CD4-positive, alpha-beta T cell (primary cell): ENCODE results near the gene MILR1. TPM values are rescaled to one million over a fixed set of nuclear protein-coding genes. Genes with fewer than 3 reads are reported as not detected.
A peak's percentile ranks its signal among the peaks of the same experiment; 100 is the strongest.

Source experiments
- ATAC-seq: fragments of 200-7000 bp; cut with Tn5 transposase; one replicate; pipeline ENCODE4 v1.10.0; 2022; ENCODE audit warnings: mild to moderate bottlenecking; ENCODE audit not compliant: poor library complexity
- CTCF ChIA-PET: fragments of 350-600 bp; sonication (Branson Sonifier 250); formaldehyde crosslinking; loops from one replicate; lab custom pipeline; 2021; ENCODE audit warnings: antibody characterized with exemption, inconsistent platforms; lab: Charles Lee
- POLR2A ChIA-PET: fragments of 350-600 bp; sonication (Branson Sonifier 250); formaldehyde crosslinking; loops from one replicate; lab custom pipeline; 2021; ENCODE audit warnings: antibody characterized with exemption, inconsistent platforms; lab: Charles Lee
- DNase-seq, 14 experiments: peaks; one replicate each; pipeline ENCODE4 v3.0.0-alpha.2; 2013 to 2020; ENCODE audit warnings: mixed read lengths in 2 of 14
- H3K27ac ChIP-seq, 2 donors: one replicate each; pipeline versions ENCODE4 v1.5.1 to v1.7.0; 2013; ENCODE audit warnings: low read length in 2 of 2, low read depth in 1 of 2, mild to moderate bottlenecking in 1 of 2
- H3K27me3 ChIP-seq, 2 experiments: 1 replicate in 1 of 2; 2 replicates in 1 of 2; pipeline versions ENCODE4 v1.6.1 to v1.7.0; 2013; ENCODE audit warnings: low read length in 2 of 2, control low read depth in 1 of 2, mild to moderate bottlenecking in 1 of 2, moderate library complexity in 1 of 2; ENCODE audit not compliant: insufficient read depth in 2 of 2, control insufficient read depth in 1 of 2
- H3K36me3 ChIP-seq: one replicate; pipeline ENCODE4 v1.6.1; 2013; ENCODE audit warnings: low read length, control low read depth; ENCODE audit not compliant: insufficient read depth
- H3K4me1 ChIP-seq: one replicate; pipeline ENCODE4 v1.6.1; 2013; ENCODE audit warnings: low read length, control low read depth; ENCODE audit not compliant: insufficient read depth
- H3K4me3 ChIP-seq: one replicate; pipeline ENCODE4 v1.5.1; 2013; ENCODE audit warnings: mild to moderate bottlenecking, low read length, moderate library complexity
- H3K9me3 ChIP-seq, 2 experiments: 1 replicate in 1 of 2; 2 replicates in 1 of 2; pipeline versions ENCODE4 v1.6.1 to v1.7.0; 2013; ENCODE audit warnings: low read length in 2 of 2, mild to moderate bottlenecking in 2 of 2, control low read depth in 1 of 2, moderate library complexity in 1 of 2; ENCODE audit not compliant: control insufficient read depth in 1 of 2, insufficient read depth in 1 of 2
- H3K27ac Mint-ChIP-seq: one replicate; pipeline ENCODE4 v1.8.0; 2020; ENCODE audit warnings: mixed read lengths
- H3K27me3 Mint-ChIP-seq: one replicate; pipeline ENCODE4 v1.8.0; 2021; ENCODE audit warnings: mixed read lengths
- H3K36me3 Mint-ChIP-seq: one replicate; pipeline ENCODE4 v1.8.0; 2021; ENCODE audit warnings: low read depth, mixed read lengths
- H3K4me1 Mint-ChIP-seq: one replicate; pipeline ENCODE4 v1.8.0; 2021; ENCODE audit warnings: low read depth, mixed read lengths
- H3K4me3 Mint-ChIP-seq: one replicate; pipeline ENCODE4 v1.8.0; 2020; ENCODE audit warnings: mild to moderate bottlenecking, mixed read lengths
- H3K9me3 Mint-ChIP-seq: one replicate; pipeline ENCODE4 v1.8.0; 2020; ENCODE audit warnings: mixed read lengths
- intact Hi-C, 2 experiments: fragments of 100-400 bp; cut with DNase I in 1 of 2; cut with micrococcal nuclease in 1 of 2; formaldehyde crosslinking; loops; one replicate each; pipeline versions ENCODE4 v1.15.1 to v1.9.0; 2023 to 2025; cut with DNase I, micrococcal nuclease
- total RNA-seq, 174 experiments: library from RNA in 2 of 174; stranded (reverse) in 2 of 174; gene quantifications; one replicate each; pipeline ENCODE4 v1.2.3 and lab custom pipeline; 2021 to 2026
- TF ChIP-seq, protein P1 (sequence below): fragments of 200-600 bp; IDR thresholded peaks from one replicate; pipeline ENCODE4 v1.8.0; 2022; ENCODE audit warnings: antibody characterized with exemption, mild to moderate bottlenecking

The MILR1 gene
- total RNA-seq, 2 experiments from 2014 or later, result 0.30 TPM; not detected in 1

- H3K27ac Mint-ChIP-seq, result peak within 1 kb of the TSS; percentile 99
- Histone ChIP-seq H3K9me3 (no peaks in the 10 kb centered on the region), H3K27ac (peak within 1 kb of the TSS; percentile 99 to 100), H3K4me3 (peak within 1 kb of the TSS; percentile 90), H3K27me3 (no peaks in the 10 kb centered on the region), H3K4me1 (peaks cover 28% of the 10 kb centered on the region), H3K36me3 (peaks cover 64% of the 10 kb centered on the region)
- peaks cover 61% of the 10 kb centered on the region for H3K4me1 Mint-ChIP-seq
- peaks cover 96% of the 10 kb centered on the region for H3K36me3 Mint-ChIP-seq
- H3K9me3 Mint-ChIP-seq, result no peaks in the 10 kb centered on the region
- peak within 1 kb of the TSS; percentile 99 for H3K4me3 Mint-ChIP-seq
- intact Hi-C loops, result loop anchor here (1.0 to 10.0 kb wide), 9 partner anchors 9 to 884 kb away; partner anchors contain the start of genes POLG2 (in 2 of the 2), ICAM2 (in 1 of the 2), LIMD2 (in 1 of the 2) and MAP3K3 (in 1 of the 2)
- ChIA-PET POLR2A (interaction anchor here (0.6 to 7.4 kb wide), 57 partner anchors 10 to 1824 kb away, joined by 3 to 453 read pairs (median 6); partner anchors contain the start of genes CCDC47, DDX42, ERN1 and ICAM2), CTCF (interaction anchor here (0.8 to 4.0 kb wide), 5 partner anchors 9 to 87 kb away, joined by 3 to 40 read pairs (median 26); partner anchors contain the start of gene POLG2)
- no peaks in the 10 kb centered on the region for H3K27me3 Mint-ChIP-seq
- TF ChIP-seq, protein P1, sequence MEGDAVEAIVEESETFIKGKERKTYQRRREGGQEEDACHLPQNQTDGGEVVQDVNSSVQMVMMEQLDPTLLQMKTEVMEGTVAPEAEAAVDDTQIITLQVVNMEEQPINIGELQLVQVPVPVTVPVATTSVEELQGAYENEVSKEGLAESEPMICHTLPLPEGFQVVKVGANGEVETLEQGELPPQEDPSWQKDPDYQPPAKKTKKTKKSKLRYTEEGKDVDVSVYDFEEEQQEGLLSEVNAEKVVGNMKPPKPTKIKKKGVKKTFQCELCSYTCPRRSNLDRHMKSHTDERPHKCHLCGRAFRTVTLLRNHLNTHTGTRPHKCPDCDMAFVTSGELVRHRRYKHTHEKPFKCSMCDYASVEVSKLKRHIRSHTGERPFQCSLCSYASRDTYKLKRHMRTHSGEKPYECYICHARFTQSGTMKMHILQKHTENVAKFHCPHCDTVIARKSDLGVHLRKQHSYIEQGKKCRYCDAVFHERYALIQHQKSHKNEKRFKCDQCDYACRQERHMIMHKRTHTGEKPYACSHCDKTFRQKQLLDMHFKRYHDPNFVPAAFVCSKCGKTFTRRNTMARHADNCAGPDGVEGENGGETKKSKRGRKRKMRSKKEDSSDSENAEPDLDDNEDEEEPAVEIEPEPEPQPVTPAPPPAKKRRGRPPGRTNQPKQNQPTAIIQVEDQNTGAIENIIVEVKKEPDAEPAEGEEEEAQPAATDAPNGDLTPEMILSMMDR, result no peak
- peak; percentile 44 for ATAC-seq
- peak; percentile 89 to 98 (median 94) for DNase-seq
These were observed 57.9 kb downstream of the MILR1 start, which contains the start of gene CEP95 for GRCh38 chr17:64506576-64507412. CEP95 (plus strand) TSS chr17:64506977; CDS start chr17:64507098, 121 bp downstream.

DNA sequence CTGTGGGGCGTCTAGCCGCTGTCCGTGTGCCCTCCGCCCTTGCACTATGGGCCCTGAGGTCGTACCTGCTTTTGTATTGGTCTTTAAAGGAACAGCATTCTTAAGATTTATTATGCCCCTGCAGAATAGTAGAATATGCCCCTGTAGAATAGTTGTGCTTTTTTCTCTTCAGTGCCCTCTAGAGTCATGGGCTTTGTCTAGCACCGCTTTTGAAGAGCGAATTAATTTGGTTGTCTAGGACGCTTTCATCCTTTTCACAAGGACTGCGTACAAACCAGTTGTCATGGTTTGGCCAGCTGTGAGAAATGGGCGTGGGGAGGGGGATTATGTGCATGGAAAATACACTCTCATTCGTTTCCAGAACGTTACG lies 58.5 kb downstream of the MILR1 start:
- peak overlapping the region; percentile 99 for H3K4me3 Mint-ChIP-seq
- peak overlapping the region; percentile 99 to 100 for H3K27ac ChIP-seq
- H3K4me1 ChIP-seq, result peaks cover 27% of the 10 kb centered on the region
- H3K36me3 ChIP-seq, result peaks cover 61% of the 10 kb centered on the region
- peak in 8 of 14 experiments; percentile 7 to 83 (median 36) for DNase-seq
- peak overlapping the region; percentile 90 for H3K4me3 ChIP-seq
- H3K27ac Mint-ChIP-seq, result peak overlapping the region; percentile 99
- H3K27me3 Mint-ChIP-seq, result no peaks in the 10 kb centered on the region
- CTCF ChIA-PET, result interaction anchor here (0.8 to 4.0 kb wide), 7 partner anchors 10 to 182 kb away, joined by 3 to 40 read pairs (median 3); partner anchors contain the start of gene POLG2
- no peaks in the 10 kb centered on the region for H3K27me3 ChIP-seq
- POLR2A ChIA-PET, result interaction anchor here (0.6 to 7.4 kb wide), 51 partner anchors 9 to 1824 kb away, joined by 3 to 453 read pairs (median 7); partner anchors contain the start of genes CCDC47, DDX42, ERN1 and ICAM2
- peaks cover 96% of the 10 kb centered on the region for H3K36me3 Mint-ChIP-seq
- TF ChIP-seq, protein P1, result peak; percentile 73
- no peaks in the 10 kb centered on the region for H3K9me3 ChIP-seq
- no peaks in the 10 kb centered on the region for H3K9me3 Mint-ChIP-seq
- ATAC-seq, result peak; percentile 38
- peaks cover 59% of the 10 kb centered on the region for H3K4me1 Mint-ChIP-seq
- intact Hi-C loops, result loop anchor here (2.0 to 10.0 kb wide), 7 partner anchors 140 to 885 kb away; partner anchors contain the start of genes ICAM2 (in 1 of the 2), LIMD2 (in 1 of the 2), MAP3K3 (in 1 of the 2) and SMARCD2 (in 1 of the 2)

GRCh38 chr17:64508683-64509082 lies 59.8 kb downstream of the MILR1 start:
- intact Hi-C loops, result loop anchor here (5.0 to 10.0 kb wide), 6 partner anchors 139 to 886 kb away; partner anchors contain the start of genes ICAM2 (in 1 of the 2), LIMD2 (in 1 of the 2), MAP3K3 (in 1 of the 2) and SMARCD2 (in 1 of the 2)
- ATAC-seq, result no peak
- CTCF ChIA-PET, result interaction anchor here (2.4 kb wide), 1 partner anchor 18 kb away, joined by 12 read pairs; no protein-coding TSS in a partner anchor
- Histone ChIP-seq H3K36me3 (peaks cover 59% of the 10 kb centered on the region), H3K9me3 (no peaks in the 10 kb centered on the region), H3K4me1 (peaks cover 21% of the 10 kb centered on the region), H3K27ac (no peak overlapping the region), H3K27me3 (no peaks in the 10 kb centered on the region), H3K4me3 (no peak overlapping the region)
- no peak for DNase-seq
- H3K27me3 Mint-ChIP-seq, result no peaks in the 10 kb centered on the region
- peaks cover 55% of the 10 kb centered on the region for H3K4me1 Mint-ChIP-seq
- no peaks in the 10 kb centered on the region for H3K9me3 Mint-ChIP-seq
- POLR2A ChIA-PET, result interaction anchor here (0.6 to 1.5 kb wide), 4 partner anchors 8 to 735 kb away, joined by 3 read pairs; partner anchors contain the start of genes CCDC47 and DDX42
- peaks cover 96% of the 10 kb centered on the region for H3K36me3 Mint-ChIP-seq
- no peak overlapping the region for H3K27ac Mint-ChIP-seq
- TF ChIP-seq, protein P1, result no peak
- H3K4me3 Mint-ChIP-seq, result peak overlapping the region; percentile 57
